GM21529 (cell line): ENCODE results near the gene PAX5.

Experiments used
- ATAC-seq: cut with Tn5 transposase; IDR thresholded peaks from one replicate; pipeline ENCODE4 v1.9.1; 2021; ENCODE audit not compliant: unreplicated experiment

The PAX5 gene

GRCh38 chr9:36961561-36962325, 72.3 kb downstream of the PAX5 start:
- ATAC-seq: no peak

- ATAC-seq: no peak
These were observed 73.0 kb downstream of the PAX5 start for GRCh38 chr9:36961051-36961450.

- ATAC-seq: no peak
These were observed 73.5 kb downstream of the PAX5 start for GRCh38 chr9:36960575-36960955.

GRCh38 chr9:36959681-36960574, 74.1 kb downstream of the PAX5 start:
- ATAC-seq: no peak

GRCh38 chr9:36956908-36957307, 77.2 kb downstream of the PAX5 start:
- no peak for ATAC-seq

GRCh38 chr9:36950389-36950788, 83.7 kb downstream of the PAX5 start:
- no peak for ATAC-seq

- no peak for ATAC-seq
These were observed 84.6 kb downstream of the PAX5 start for GRCh38 chr9:36949466-36949865.

- no peak for ATAC-seq
These were observed 86.0 kb downstream of the PAX5 start for GRCh38 chr9:36948051-36948450.

GRCh38 chr9:36946653-36947052, 87.4 kb downstream of the PAX5 start:
- no peak for ATAC-seq

GRCh38 chr9:36945999-36946398, 88.1 kb downstream of the PAX5 start:
- ATAC-seq: no peak

GRCh38 chr9:36942891-36943290, 91.2 kb downstream of the PAX5 start:
- ATAC-seq: no peak

GRCh38 chr9:36941441-36941840, 92.6 kb downstream of the PAX5 start:
- ATAC-seq: no peak

GRCh38 chr9:36940881-36941280, 93.2 kb downstream of the PAX5 start:
- ATAC-seq: no peak

- ATAC-seq: no peak
These were observed 93.6 kb downstream of the PAX5 start for GRCh38 chr9:36940500-36940853.

- ATAC-seq: no peak
These were observed 94.2 kb downstream of the PAX5 start for GRCh38 chr9:36939655-36940499.

- no peak for ATAC-seq
These were observed 94.9 kb downstream of the PAX5 start for GRCh38 chr9:36939214-36939613.

GRCh38 chr9:36938617-36939016, 95.5 kb downstream of the PAX5 start:
- ATAC-seq: no peak

- no peak for ATAC-seq
These were observed 96.1 kb downstream of the PAX5 start for GRCh38 chr9:36937951-36938350.

GRCh38 chr9:36937346-36937745, 96.7 kb downstream of the PAX5 start:
- no peak for ATAC-seq

- ATAC-seq: no peak
These were observed 97.6 kb downstream of the PAX5 start for GRCh38 chr9:36936498-36936831.

- ATAC-seq: peak; percentile 75
These were observed 98.1 kb downstream of the PAX5 start for GRCh38 chr9:36935768-36936497.
